PFSK-1 (cell line): ENCODE measurements around the gene LSM7.

Experiments used
- FOXP2 ChIP-seq: optimal IDR thresholded peaks from 2 replicates; pipeline ENCODE3; 2011; ENCODE audit warnings: borderline replicate concordance, control low read depth, inconsistent platforms; ENCODE audit not compliant: insufficient read depth; ENCODE audit errors: extremely low read length, extremely low read depth
- POLR2AphosphoS5 ChIP-seq: IDR thresholded peaks from 2 replicates; pipeline ENCODE4 v1.6.1; 2012; ENCODE audit warnings: low read depth, mild to moderate bottlenecking, control low read depth, low read length, moderate library complexity
- REST ChIP-seq, 2 experiments: IDR thresholded peaks; 2 replicates each; pipeline versions ENCODE4 v1.6.1 to v1.8.0; 2011 to 2012; ENCODE audit warnings: low read depth in 2 of 2, low read length in 2 of 2, control low read depth in 1 of 2, inconsistent platforms in 1 of 2, mild to moderate bottlenecking in 1 of 2, moderate library complexity in 1 of 2; ENCODE audit not compliant: insufficient read depth in 1 of 2
- SIN3A ChIP-seq: IDR thresholded peaks from 2 replicates; pipeline ENCODE4 v1.6.1; 2012; ENCODE audit warnings: mild to moderate bottlenecking, low read length, moderate library complexity, borderline replicate concordance; ENCODE audit not compliant: insufficient read depth
- TAF1 ChIP-seq: IDR thresholded peaks from 2 replicates; pipeline ENCODE4 v1.6.1; 2012; ENCODE audit warnings: low read length, control low read depth, borderline replicate concordance; ENCODE audit not compliant: insufficient read depth

GRCh38 chr19:2337329-2337707, 8.9 kb upstream of the LSM7 start:
- TF ChIP-seq TAF1, result no peak
- no peak for TF ChIP-seq POLR2AphosphoS5
- TF ChIP-seq SIN3A, result no peak
- no peak for TF ChIP-seq REST (IDR thresholded peaks at IDR 0.05; ENCODE audit: insufficient read depth in 1 of 2, low read depth in 2 of 2, low read length in 2 of 2)
- TF ChIP-seq FOXP2, result no peak
